GF-D8 (cell line): ENCODE data around the gene DNAJA3.

Experiments
- DNase-seq: peaks from one replicate; lab custom pipeline; 2025; lab: John Stamatoyannopoulos, UW

DNAJA3 gene

GRCh38 chr16:4474192-4474961 lies 48.7 kb downstream of the DNAJA3 start, which contains the start of gene NMRAL1:
TSS of gene NMRAL1 (minus strand) at chr16:4474625. CDS start at chr16:4474132, 493 bp downstream.
- DNase-seq: peak; percentile 91

GRCh38 chr16:4475880-4476788 lies 50.5 kb downstream of the DNAJA3 start, which contains the start of gene HMOX2:
TSS of gene HMOX2 (plus strand) at chr16:4476398. CDS start at chr16:4505525, 29,127 bp downstream.
- peak; percentile 83 for DNase-seq

- no peak for DNase-seq
Measured at GRCh38 chr16:4477966-4478365, 52.3 kb downstream of the DNAJA3 start.

GRCh38 chr16:4481526-4481925 lies 55.9 kb downstream of the DNAJA3 start:
- DNase-seq: no peak

- DNase-seq: no peak
Measured at GRCh38 chr16:4481963-4482362, 56.3 kb downstream of the DNAJA3 start.

- DNase-seq: no peak
Measured at GRCh38 chr16:4486126-4486893, 60.6 kb downstream of the DNAJA3 start.

GRCh38 chr16:4487955-4488498 lies 62.4 kb downstream of the DNAJA3 start:
- DNase-seq: no peak

- no peak for DNase-seq
Measured at GRCh38 chr16:4488499-4488967, 62.9 kb downstream of the DNAJA3 start.

GRCh38 chr16:4489030-4489429 lies 63.4 kb downstream of the DNAJA3 start:
- DNase-seq: no peak

- DNase-seq: no peak
Measured at GRCh38 chr16:4491898-4492297, 66.2 kb downstream of the DNAJA3 start.

- no peak for DNase-seq
Measured at GRCh38 chr16:4494746-4495490, 69.2 kb downstream of the DNAJA3 start.

- DNase-seq: no peak
Measured at GRCh38 chr16:4495766-4496165, 70.1 kb downstream of the DNAJA3 start.

GRCh38 chr16:4496305-4496704 lies 70.6 kb downstream of the DNAJA3 start:
- DNase-seq: no peak

- DNase-seq: no peak
Measured at GRCh38 chr16:4498546-4499195, 73.0 kb downstream of the DNAJA3 start.

- DNase-seq: no peak
Measured at GRCh38 chr16:4499196-4499555, 73.5 kb downstream of the DNAJA3 start.

GRCh38 chr16:4500272-4500671 lies 74.6 kb downstream of the DNAJA3 start:
- no peak for DNase-seq

- DNase-seq: no peak
Measured at GRCh38 chr16:4501071-4501478, 75.4 kb downstream of the DNAJA3 start.

GRCh38 chr16:4505356-4506147 lies 79.9 kb downstream of the DNAJA3 start:
- peak; percentile 51 for DNase-seq
